BE2C (cell line): Measurements from ENCODE around the gene BCL7C.

Experiments used
- DNase-seq: peaks from one replicate; pipeline ENCODE4 v3.0.0-alpha.2; 2020
- H3K27me3 ChIP-seq: fragments of 250-450 bp; sonication (Bioruptor Pico); 2 replicates; pipeline ENCODE4 v1.5.1; 2020; ENCODE audit warnings: mild to moderate bottlenecking
- H3K36me3 ChIP-seq: fragments of 250-450 bp; sonication (Bioruptor Pico); 2 replicates; pipeline ENCODE4 v1.5.1; 2020; ENCODE audit warnings: mild to moderate bottlenecking
- H3K4me1 ChIP-seq: fragments of 250-450 bp; sonication (Bioruptor Pico); 2 replicates; pipeline ENCODE4 v1.5.1; 2020
- H3K4me3 ChIP-seq: 2 replicates; pipeline ENCODE4 v1.5.1; 2011; ENCODE audit warnings: low read depth, low read length
- H3K9me3 ChIP-seq: fragments of 250-450 bp; sonication (Bioruptor Pico); 2 replicates; pipeline ENCODE4 v1.5.1; 2020
- CTCF ChIP-seq: IDR thresholded peaks from 2 replicates; pipeline ENCODE4 v1.5.1; 2012; ENCODE audit warnings: mild to moderate bottlenecking, low read depth, low read length

The BCL7C gene

GRCh38 chr16:30918614-30919013, 24.7 kb upstream of the BCL7C start:
- Histone ChIP-seq H3K4me1 (no peaks in the 10 kb centered on the region), H3K36me3 (no peaks in the 10 kb centered on the region), H3K9me3 (no peaks in the 10 kb centered on the region), H3K27me3 (no peaks in the 10 kb centered on the region), H3K4me3 (no peak overlapping the region)
- no peak for DNase-seq
- TF ChIP-seq CTCF, result no peak

- Histone ChIP-seq H3K4me3 (no peak overlapping the region), H3K4me1 (no peaks in the 10 kb centered on the region), H3K36me3 (no peaks in the 10 kb centered on the region), H3K9me3 (no peaks in the 10 kb centered on the region), H3K27me3 (no peaks in the 10 kb centered on the region)
- no peak for TF ChIP-seq CTCF
- no peak for DNase-seq
Measured at GRCh38 chr16:30914830-30915229, 21.0 kb upstream of the BCL7C start.

GRCh38 chr16:30912794-30913412, 19.0 kb upstream of the BCL7C start:
- TF ChIP-seq CTCF, result no peak
- no peak for DNase-seq
- Histone ChIP-seq H3K9me3 (no peaks in the 10 kb centered on the region), H3K27me3 (no peaks in the 10 kb centered on the region), H3K36me3 (no peaks in the 10 kb centered on the region), H3K4me3 (no peak overlapping the region), H3K4me1 (no peaks in the 10 kb centered on the region)

GRCh38 chr16:30910427-30911029, 16.7 kb upstream of the BCL7C start:
- Histone ChIP-seq H3K27me3 (no peaks in the 10 kb centered on the region), H3K4me1 (no peaks in the 10 kb centered on the region), H3K4me3 (no peak overlapping the region), H3K36me3 (no peaks in the 10 kb centered on the region), H3K9me3 (no peaks in the 10 kb centered on the region)
- no peak for DNase-seq
- TF ChIP-seq CTCF, result no peak

- no peak overlapping the region for H3K4me3 ChIP-seq
- no peaks in the 10 kb centered on the region for H3K36me3 ChIP-seq
- DNase-seq, result no peak
- no peaks in the 10 kb centered on the region for H3K4me1 ChIP-seq
- H3K9me3 ChIP-seq, result no peaks in the 10 kb centered on the region
- no peaks in the 10 kb centered on the region for H3K27me3 ChIP-seq
- no peak for TF ChIP-seq CTCF
Measured at GRCh38 chr16:30907064-30907463, 13.2 kb upstream of the BCL7C start.

GRCh38 chr16:30904114-30904780, 10.4 kb upstream of the BCL7C start:
- Histone ChIP-seq H3K9me3 (no peaks in the 10 kb centered on the region), H3K4me3 (no peak overlapping the region), H3K4me1 (no peaks in the 10 kb centered on the region), H3K27me3 (no peaks in the 10 kb centered on the region), H3K36me3 (no peaks in the 10 kb centered on the region)
- DNase-seq, result no peak
- TF ChIP-seq CTCF, result no peak
